ENCODE data around the gene SRP72. TPM values are rescaled to one million over a fixed set of nuclear protein-coding genes. Genes with fewer than 3 reads are reported as not detected.

The SRP72 gene
- total and polyA plus RNA-seq, 3 experiments from 2014 or later: 175 to 197 (median 190) TPM

GRCh38 chr4:56531149-56531770, 63.8 kb downstream of the SRP72 start:
- peaks cover 3 to 14% of the 10 kb centered on the region in 2 donors for H3K27me3 Mint-ChIP-seq

DNA sequence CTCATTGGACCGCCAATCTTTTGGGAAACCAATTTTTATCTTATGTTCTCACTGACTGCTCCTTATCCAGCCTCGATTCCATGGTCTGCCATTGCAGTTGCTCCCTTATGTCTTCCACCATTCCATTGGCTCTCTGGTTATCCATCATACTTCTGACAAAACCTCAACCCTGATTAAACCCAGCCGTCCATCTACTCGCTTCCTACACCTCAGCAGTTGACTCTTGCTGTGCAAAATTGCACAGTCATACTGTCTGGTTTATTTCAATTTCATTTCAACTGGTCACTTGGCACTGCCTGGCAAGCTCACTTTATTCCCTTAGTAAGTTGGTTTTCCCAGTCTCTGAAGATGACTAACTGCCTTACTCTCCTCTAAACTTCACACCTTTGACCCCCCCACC, 64.4 kb downstream of the SRP72 start:
- Histone ChIP-seq H3K4me1 (ENCODE audit: insufficient read depth, low read length) (peaks cover 6% of the 10 kb centered on the region), H3K9me3 (ENCODE audit: low read length) (no peaks in the 10 kb centered on the region), H3K36me3 (ENCODE audit: insufficient read depth, low read length) (no peaks in the 10 kb centered on the region), H3K27ac (ENCODE audit: low read depth, low read length) (no peak overlapping the region), H3K27me3 (ENCODE audit: insufficient read depth, low read length, poor library complexity, severe bottlenecking) (peaks cover 17% of the 10 kb centered on the region), H3K4me3 (ENCODE audit: low read length) (no peak overlapping the region)
- no peak for DNase-seq
- ChIA-PET CTCF (interaction anchor here (1.2 to 1.8 kb wide), 2 partner anchors 12 to 107 kb away, joined by 3 to 6 read pairs; no protein-coding TSS in a partner anchor), POLR2A (no interaction called here)
- H3K27ac Mint-ChIP-seq: no peak overlapping the region
- no peaks in the 10 kb centered on the region for H3K36me3 Mint-ChIP-seq
- H3K4me1 Mint-ChIP-seq: peaks cover 0 to 10% (median 4%) of the 10 kb centered on the region in 3 donors
- H3K9me3 Mint-ChIP-seq: no peaks in the 10 kb centered on the region
- no peak overlapping the region for H3K4me3 Mint-ChIP-seq
- H3K27me3 Mint-ChIP-seq: peaks cover 6 to 14% of the 10 kb centered on the region in 2 donors

More at GRCh38 chr4:56531149-56531770, 63.8 kb downstream of the SRP72 start:
- H3K9me3 ChIP-seq (ENCODE audit: low read length): no peaks in the 10 kb centered on the region
- H3K4me3 ChIP-seq (ENCODE audit: low read length): peak overlapping the region; percentile 86
- H3K9me3 Mint-ChIP-seq: no peaks in the 10 kb centered on the region
- H3K27ac Mint-ChIP-seq: no peak overlapping the region
- H3K4me3 Mint-ChIP-seq: no peak overlapping the region
- ChIA-PET POLR2A (interaction anchor here (0.9 kb wide), 1 partner anchor 227 kb away, joined by 3 read pairs; no protein-coding TSS in a partner anchor), CTCF (interaction anchor here (0.9 to 1.8 kb wide), 3 partner anchors 13 to 107 kb away, joined by 3 to 6 read pairs (median 3); partner anchors contain the start of gene PPAT)
- H3K27ac ChIP-seq (ENCODE audit: low read depth, low read length): peak overlapping the region; percentile 11
- peaks cover 6% of the 10 kb centered on the region for H3K4me1 ChIP-seq (ENCODE audit: insufficient read depth, low read length)
- H3K36me3 ChIP-seq (ENCODE audit: insufficient read depth, low read length): no peaks in the 10 kb centered on the region
- H3K27me3 ChIP-seq (ENCODE audit: insufficient read depth, low read length, poor library complexity, severe bottlenecking): peaks cover 17% of the 10 kb centered on the region
- peaks cover 0 to 10% (median 4%) of the 10 kb centered on the region in 3 donors for H3K4me1 Mint-ChIP-seq
- no peaks in the 10 kb centered on the region for H3K36me3 Mint-ChIP-seq
- peak in 1 of 5 donors; percentile 12 for DNase-seq

GRCh38 chr4:56532239-56532638, 64.8 kb downstream of the SRP72 start:
- Mint-ChIP-seq H3K27ac (no peak overlapping the region), H3K27me3 (peaks cover 10 to 14% of the 10 kb centered on the region in 2 donors)
- POLR2A ChIA-PET: no interaction called here

DNA sequence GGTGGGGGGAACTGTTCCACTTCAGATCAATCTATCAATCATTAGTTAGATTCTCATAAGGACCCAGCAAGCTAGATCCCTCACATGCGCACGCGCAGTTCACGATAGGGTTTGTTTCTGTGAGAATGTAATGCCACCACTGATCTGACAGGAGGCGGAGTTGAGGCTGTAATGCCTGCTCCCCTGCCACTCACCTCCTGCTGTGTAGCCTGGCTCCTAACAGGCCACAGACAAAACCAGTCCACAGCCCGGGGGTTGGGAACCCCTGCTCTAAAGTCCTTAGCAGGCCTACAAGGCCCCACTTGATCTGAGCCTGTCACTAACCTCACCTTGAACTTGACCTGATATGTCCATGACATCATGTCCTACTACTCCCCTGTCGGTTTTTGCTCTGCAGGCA, 68.5 kb downstream of the SRP72 start:
- Mint-ChIP-seq H3K27me3 (peaks cover 16 to 33% of the 10 kb centered on the region in 2 donors), H3K36me3 (no peaks in the 10 kb centered on the region), H3K27ac (no peak overlapping the region), H3K4me1 (no peaks in the 10 kb centered on the region), H3K4me3 (no peak overlapping the region), H3K9me3 (peaks cover 0 to 2% (median 0%) of the 10 kb centered on the region in 5 donors)
- H3K27ac ChIP-seq (ENCODE audit: low read depth, low read length): no peak overlapping the region
- no peaks in the 10 kb centered on the region for H3K9me3 ChIP-seq (ENCODE audit: low read length)
- DNase-seq: no peak
- H3K36me3 ChIP-seq (ENCODE audit: insufficient read depth, low read length): no peaks in the 10 kb centered on the region
- H3K4me1 ChIP-seq (ENCODE audit: insufficient read depth, low read length): peaks cover 5% of the 10 kb centered on the region
- ChIA-PET POLR2A (no interaction called here), CTCF (interaction anchor here (0.8 to 2.3 kb wide), 3 partner anchors 9 to 587 kb away, joined by 3 to 11 read pairs (median 3); partner anchors contain the start of gene CEP135)
- peaks cover 17% of the 10 kb centered on the region for H3K27me3 ChIP-seq (ENCODE audit: insufficient read depth, low read length, poor library complexity, severe bottlenecking)
- no peak overlapping the region for H3K4me3 ChIP-seq (ENCODE audit: low read length)

More at GRCh38 chr4:56532239-56532638, 64.8 kb downstream of the SRP72 start:
- H3K36me3 ChIP-seq (ENCODE audit: insufficient read depth, low read length): no peaks in the 10 kb centered on the region
- no peaks in the 10 kb centered on the region for H3K9me3 Mint-ChIP-seq
- no peaks in the 10 kb centered on the region for H3K9me3 ChIP-seq (ENCODE audit: low read length)
- no peak overlapping the region for H3K4me3 Mint-ChIP-seq
- H3K4me3 ChIP-seq (ENCODE audit: low read length): no peak overlapping the region
- no peak overlapping the region for H3K27ac ChIP-seq (ENCODE audit: low read depth, low read length)
- no peak for DNase-seq
- H3K36me3 Mint-ChIP-seq: no peaks in the 10 kb centered on the region
- CTCF ChIA-PET: interaction anchor here (1.8 kb wide), 1 partner anchor 12 kb away, joined by 6 read pairs; no protein-coding TSS in a partner anchor
- peaks cover 17% of the 10 kb centered on the region for H3K27me3 ChIP-seq (ENCODE audit: insufficient read depth, low read length, poor library complexity, severe bottlenecking)
- H3K4me1 ChIP-seq (ENCODE audit: insufficient read depth, low read length): peaks cover 6% of the 10 kb centered on the region
- peaks cover 0 to 10% (median 4%) of the 10 kb centered on the region in 3 donors for H3K4me1 Mint-ChIP-seq

DNA sequence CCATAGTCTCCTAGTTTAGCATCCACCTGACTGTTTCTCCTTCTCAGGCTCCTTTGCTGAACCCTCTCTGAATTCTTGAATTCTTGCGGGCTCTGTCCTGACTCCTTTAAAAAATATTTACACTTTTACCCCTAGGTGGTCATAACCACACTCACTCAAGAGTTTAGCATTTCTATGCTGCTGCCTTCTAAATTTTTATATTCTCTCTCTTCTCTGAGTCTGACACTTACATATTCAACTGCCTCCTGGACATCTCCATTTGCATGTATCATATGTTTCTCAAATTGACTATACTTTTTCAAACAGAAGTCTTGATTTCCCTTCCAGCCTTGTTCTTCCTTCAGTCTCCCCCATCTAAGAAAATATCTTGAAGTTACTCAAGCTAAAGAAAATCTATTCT, 69.7 kb downstream of the SRP72 start:
- Histone ChIP-seq H3K27ac (ENCODE audit: low read depth, low read length) (no peak overlapping the region), H3K9me3 (ENCODE audit: low read length) (no peaks in the 10 kb centered on the region), H3K27me3 (ENCODE audit: insufficient read depth, low read length, poor library complexity, severe bottlenecking) (peaks cover 10% of the 10 kb centered on the region), H3K4me3 (ENCODE audit: low read length) (no peak overlapping the region), H3K36me3 (ENCODE audit: insufficient read depth, low read length) (no peaks in the 10 kb centered on the region), H3K4me1 (ENCODE audit: insufficient read depth, low read length) (no peaks in the 10 kb centered on the region)
- Mint-ChIP-seq H3K4me3 (no peak overlapping the region), H3K27me3 (peaks cover 16 to 40% of the 10 kb centered on the region in 2 donors), H3K27ac (no peak overlapping the region), H3K9me3 (peaks cover 0 to 2% (median 0%) of the 10 kb centered on the region in 5 donors), H3K4me1 (no peaks in the 10 kb centered on the region), H3K36me3 (no peaks in the 10 kb centered on the region)
- ChIA-PET CTCF (no interaction called here), POLR2A (no interaction called here)
- DNase-seq: no peak

- H3K9me3 Mint-ChIP-seq: peaks cover 0 to 2% (median 0%) of the 10 kb centered on the region in 5 donors
- CTCF ChIA-PET: no interaction called here
- no peaks in the 10 kb centered on the region for H3K36me3 Mint-ChIP-seq
- peaks cover 8 to 15% (median 13%) of the 10 kb centered on the region in 3 donors for H3K4me1 Mint-ChIP-seq
- no peak overlapping the region for H3K27ac ChIP-seq (ENCODE audit: low read depth, low read length)
- no peak overlapping the region for H3K27ac Mint-ChIP-seq
- H3K4me3 Mint-ChIP-seq: no peak overlapping the region
- H3K27me3 ChIP-seq (ENCODE audit: insufficient read depth, low read length, poor library complexity, severe bottlenecking): no peaks in the 10 kb centered on the region
- H3K27me3 Mint-ChIP-seq: peaks cover 10 to 46% of the 10 kb centered on the region in 2 donors
- H3K36me3 ChIP-seq (ENCODE audit: insufficient read depth, low read length): no peaks in the 10 kb centered on the region
- H3K9me3 ChIP-seq (ENCODE audit: low read length): no peaks in the 10 kb centered on the region
- DNase-seq: no peak
- peaks cover 8% of the 10 kb centered on the region for H3K4me1 ChIP-seq (ENCODE audit: insufficient read depth, low read length)
- no peak overlapping the region for H3K4me3 ChIP-seq (ENCODE audit: low read length)
- POLR2A ChIA-PET: no interaction called here
These were observed 73.4 kb downstream of the SRP72 start for GRCh38 chr4:56540826-56541225.

GRCh38 chr4:56544573-56545131, 77.2 kb downstream of the SRP72 start:
- ChIA-PET CTCF (interaction anchor here (0.8 to 2.9 kb wide), 21 partner anchors 9 to 363 kb away, joined by 3 to 25 read pairs (median 4); partner anchors contain the start of genes PAICS, PPAT and REST), POLR2A (interaction anchor here (1.3 kb wide), 1 partner anchor 109 kb away, joined by 4 read pairs; the partner anchor contains the start of genes PAICS and PPAT)

GRCh38 chr4:56550642-56551041, 83.2 kb downstream of the SRP72 start:
- Mint-ChIP-seq H3K9me3 (no peaks in the 10 kb centered on the region), H3K4me3 (no peak overlapping the region), H3K36me3 (no peaks in the 10 kb centered on the region), H3K4me1 (peaks cover 0 to 5% (median 3%) of the 10 kb centered on the region in 3 donors), H3K27me3 (peaks cover 0 to 4% of the 10 kb centered on the region in 2 donors), H3K27ac (no peak overlapping the region)
- ChIA-PET POLR2A (no interaction called here), CTCF (no interaction called here)
- H3K36me3 ChIP-seq (ENCODE audit: insufficient read depth, low read length): no peaks in the 10 kb centered on the region
- H3K4me1 ChIP-seq (ENCODE audit: insufficient read depth, low read length): no peaks in the 10 kb centered on the region
- no peak overlapping the region for H3K4me3 ChIP-seq (ENCODE audit: low read length)
- H3K27ac ChIP-seq (ENCODE audit: low read depth, low read length): no peak overlapping the region
- H3K27me3 ChIP-seq (ENCODE audit: insufficient read depth, low read length, poor library complexity, severe bottlenecking): no peaks in the 10 kb centered on the region
- H3K9me3 ChIP-seq (ENCODE audit: low read length): no peaks in the 10 kb centered on the region
- DNase-seq: no peak

More at GRCh38 chr4:56544573-56545131, 77.2 kb downstream of the SRP72 start:
- Mint-ChIP-seq H3K4me3 (peak overlapping the region; percentile 38 to 76 (median 59)), H3K4me1 (peaks cover 11 to 20% (median 13%) of the 10 kb centered on the region in 3 donors), H3K9me3 (peaks cover 0 to 2% (median 0%) of the 10 kb centered on the region in 5 donors), H3K27ac (peak overlapping the region in 2 of 8 donors; percentile 27 to 34), H3K36me3 (no peaks in the 10 kb centered on the region), H3K27me3 (peaks cover 7 to 24% of the 10 kb centered on the region in 2 donors)
- H3K36me3 ChIP-seq (ENCODE audit: insufficient read depth, low read length): no peaks in the 10 kb centered on the region
- peak overlapping the region; percentile 21 for H3K4me3 ChIP-seq (ENCODE audit: low read length)
- H3K9me3 ChIP-seq (ENCODE audit: low read length): no peaks in the 10 kb centered on the region
- peak; percentile 75 to 86 (median 79) for DNase-seq
- peaks cover 8% of the 10 kb centered on the region for H3K4me1 ChIP-seq (ENCODE audit: insufficient read depth, low read length)
- H3K27me3 ChIP-seq (ENCODE audit: insufficient read depth, low read length, poor library complexity, severe bottlenecking): no peaks in the 10 kb centered on the region
- H3K27ac ChIP-seq (ENCODE audit: low read depth, low read length): no peak overlapping the region

Measured in CD8-positive, alpha-beta memory T cell (primary cell).